ENCODE data around the gene RAB40A.

DNA sequence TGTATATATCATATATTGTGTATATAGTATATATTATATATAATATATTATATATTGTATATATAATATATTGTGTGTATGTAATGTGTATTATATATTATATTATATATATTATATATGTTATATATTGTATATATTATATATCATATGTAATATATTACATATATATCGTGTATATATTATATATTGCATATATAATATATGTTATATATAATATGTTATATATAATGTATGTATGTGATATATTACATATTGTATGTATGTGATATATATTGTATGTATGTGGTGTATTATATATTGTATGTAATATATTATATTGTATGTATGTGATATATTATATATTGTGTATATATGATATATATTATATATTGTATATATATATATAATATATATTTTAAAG lies 30.5 kb downstream of the RAB40A start:
- TF ChIP-seq, protein P1, sequence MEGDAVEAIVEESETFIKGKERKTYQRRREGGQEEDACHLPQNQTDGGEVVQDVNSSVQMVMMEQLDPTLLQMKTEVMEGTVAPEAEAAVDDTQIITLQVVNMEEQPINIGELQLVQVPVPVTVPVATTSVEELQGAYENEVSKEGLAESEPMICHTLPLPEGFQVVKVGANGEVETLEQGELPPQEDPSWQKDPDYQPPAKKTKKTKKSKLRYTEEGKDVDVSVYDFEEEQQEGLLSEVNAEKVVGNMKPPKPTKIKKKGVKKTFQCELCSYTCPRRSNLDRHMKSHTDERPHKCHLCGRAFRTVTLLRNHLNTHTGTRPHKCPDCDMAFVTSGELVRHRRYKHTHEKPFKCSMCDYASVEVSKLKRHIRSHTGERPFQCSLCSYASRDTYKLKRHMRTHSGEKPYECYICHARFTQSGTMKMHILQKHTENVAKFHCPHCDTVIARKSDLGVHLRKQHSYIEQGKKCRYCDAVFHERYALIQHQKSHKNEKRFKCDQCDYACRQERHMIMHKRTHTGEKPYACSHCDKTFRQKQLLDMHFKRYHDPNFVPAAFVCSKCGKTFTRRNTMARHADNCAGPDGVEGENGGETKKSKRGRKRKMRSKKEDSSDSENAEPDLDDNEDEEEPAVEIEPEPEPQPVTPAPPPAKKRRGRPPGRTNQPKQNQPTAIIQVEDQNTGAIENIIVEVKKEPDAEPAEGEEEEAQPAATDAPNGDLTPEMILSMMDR (IDR thresholded peaks at IDR 0.05; ENCODE audit: low read depth, low read length, missing input control) = no peak
- TF ChIP-seq, protein P2, sequence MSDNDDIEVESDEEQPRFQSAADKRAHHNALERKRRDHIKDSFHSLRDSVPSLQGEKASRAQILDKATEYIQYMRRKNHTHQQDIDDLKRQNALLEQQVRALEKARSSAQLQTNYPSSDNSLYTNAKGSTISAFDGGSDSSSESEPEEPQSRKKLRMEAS (IDR thresholded peaks at IDR 0.05) = no peak
- TF ChIP-seq SP1 (IDR thresholded peaks at IDR 0.05) (no peak), HNF4G (IDR thresholded peaks at IDR 0.05) (no peak), NR2F2 (IDR thresholded peaks at IDR 0.05) (no peak), TAF1 (conservative IDR thresholded peaks at IDR 0.05) (no peak), JUND (IDR thresholded peaks at IDR 0.05) (no peak), EGR1 (IDR thresholded peaks at IDR 0.05; ENCODE audit: low read depth in 2 of 2) (no peak), YY1 (IDR thresholded peaks at IDR 0.05) (no peak), RAD21 (IDR thresholded peaks at IDR 0.05) (no peak), HNF4A (conservative IDR thresholded peaks at IDR 0.05) (no peak)
- TF ChIP-seq, protein P3, sequence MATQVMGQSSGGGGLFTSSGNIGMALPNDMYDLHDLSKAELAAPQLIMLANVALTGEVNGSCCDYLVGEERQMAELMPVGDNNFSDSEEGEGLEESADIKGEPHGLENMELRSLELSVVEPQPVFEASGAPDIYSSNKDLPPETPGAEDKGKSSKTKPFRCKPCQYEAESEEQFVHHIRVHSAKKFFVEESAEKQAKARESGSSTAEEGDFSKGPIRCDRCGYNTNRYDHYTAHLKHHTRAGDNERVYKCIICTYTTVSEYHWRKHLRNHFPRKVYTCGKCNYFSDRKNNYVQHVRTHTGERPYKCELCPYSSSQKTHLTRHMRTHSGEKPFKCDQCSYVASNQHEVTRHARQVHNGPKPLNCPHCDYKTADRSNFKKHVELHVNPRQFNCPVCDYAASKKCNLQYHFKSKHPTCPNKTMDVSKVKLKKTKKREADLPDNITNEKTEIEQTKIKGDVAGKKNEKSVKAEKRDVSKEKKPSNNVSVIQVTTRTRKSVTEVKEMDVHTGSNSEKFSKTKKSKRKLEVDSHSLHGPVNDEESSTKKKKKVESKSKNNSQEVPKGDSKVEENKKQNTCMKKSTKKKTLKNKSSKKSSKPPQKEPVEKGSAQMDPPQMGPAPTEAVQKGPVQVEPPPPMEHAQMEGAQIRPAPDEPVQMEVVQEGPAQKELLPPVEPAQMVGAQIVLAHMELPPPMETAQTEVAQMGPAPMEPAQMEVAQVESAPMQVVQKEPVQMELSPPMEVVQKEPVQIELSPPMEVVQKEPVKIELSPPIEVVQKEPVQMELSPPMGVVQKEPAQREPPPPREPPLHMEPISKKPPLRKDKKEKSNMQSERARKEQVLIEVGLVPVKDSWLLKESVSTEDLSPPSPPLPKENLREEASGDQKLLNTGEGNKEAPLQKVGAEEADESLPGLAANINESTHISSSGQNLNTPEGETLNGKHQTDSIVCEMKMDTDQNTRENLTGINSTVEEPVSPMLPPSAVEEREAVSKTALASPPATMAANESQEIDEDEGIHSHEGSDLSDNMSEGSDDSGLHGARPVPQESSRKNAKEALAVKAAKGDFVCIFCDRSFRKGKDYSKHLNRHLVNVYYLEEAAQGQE (IDR thresholded peaks at IDR 0.05) = no peak

All from liver (tissue), 3 donors.